CD4-positive, alpha-beta T cell (primary cell): ENCODE measurements around the gene COA7. TPM values are rescaled to one million over a fixed set of nuclear protein-coding genes. Genes with fewer than 3 reads are reported as not detected.

Experiments
- ATAC-seq: fragments of 200-7000 bp; cut with Tn5 transposase; one replicate; pipeline ENCODE4 v1.10.0; 2022; ENCODE audit warnings: mild to moderate bottlenecking; ENCODE audit not compliant: poor library complexity
- CTCF ChIA-PET: fragments of 350-600 bp; sonication (Branson Sonifier 250); formaldehyde crosslinking; loops from one replicate; lab custom pipeline; 2021; ENCODE audit warnings: antibody characterized with exemption, inconsistent platforms; lab: Charles Lee
- POLR2A ChIA-PET: fragments of 350-600 bp; sonication (Branson Sonifier 250); formaldehyde crosslinking; loops from one replicate; lab custom pipeline; 2021; ENCODE audit warnings: antibody characterized with exemption, inconsistent platforms; lab: Charles Lee
- DNase-seq, 14 experiments: peaks; one replicate each; pipeline ENCODE4 v3.0.0-alpha.2; 2013 to 2020; ENCODE audit warnings: mixed read lengths in 2 of 14
- H3K27ac ChIP-seq, 2 donors: one replicate each; pipeline versions ENCODE4 v1.5.1 to v1.7.0; 2013; ENCODE audit warnings: low read length in 2 of 2, low read depth in 1 of 2, mild to moderate bottlenecking in 1 of 2
- H3K27me3 ChIP-seq, 2 experiments: 1 replicate in 1 of 2; 2 replicates in 1 of 2; pipeline versions ENCODE4 v1.6.1 to v1.7.0; 2013; ENCODE audit warnings: low read length in 2 of 2, control low read depth in 1 of 2, mild to moderate bottlenecking in 1 of 2, moderate library complexity in 1 of 2; ENCODE audit not compliant: insufficient read depth in 2 of 2, control insufficient read depth in 1 of 2
- H3K36me3 ChIP-seq: one replicate; pipeline ENCODE4 v1.6.1; 2013; ENCODE audit warnings: low read length, control low read depth; ENCODE audit not compliant: insufficient read depth
- H3K4me1 ChIP-seq: one replicate; pipeline ENCODE4 v1.6.1; 2013; ENCODE audit warnings: low read length, control low read depth; ENCODE audit not compliant: insufficient read depth
- H3K4me3 ChIP-seq: one replicate; pipeline ENCODE4 v1.5.1; 2013; ENCODE audit warnings: mild to moderate bottlenecking, low read length, moderate library complexity
- H3K9me3 ChIP-seq, 2 experiments: 1 replicate in 1 of 2; 2 replicates in 1 of 2; pipeline versions ENCODE4 v1.6.1 to v1.7.0; 2013; ENCODE audit warnings: low read length in 2 of 2, mild to moderate bottlenecking in 2 of 2, control low read depth in 1 of 2, moderate library complexity in 1 of 2; ENCODE audit not compliant: control insufficient read depth in 1 of 2, insufficient read depth in 1 of 2
- H3K27ac Mint-ChIP-seq: one replicate; pipeline ENCODE4 v1.8.0; 2020; ENCODE audit warnings: mixed read lengths
- H3K27me3 Mint-ChIP-seq: one replicate; pipeline ENCODE4 v1.8.0; 2021; ENCODE audit warnings: mixed read lengths
- H3K36me3 Mint-ChIP-seq: one replicate; pipeline ENCODE4 v1.8.0; 2021; ENCODE audit warnings: low read depth, mixed read lengths
- H3K4me1 Mint-ChIP-seq: one replicate; pipeline ENCODE4 v1.8.0; 2021; ENCODE audit warnings: low read depth, mixed read lengths
- H3K4me3 Mint-ChIP-seq: one replicate; pipeline ENCODE4 v1.8.0; 2020; ENCODE audit warnings: mild to moderate bottlenecking, mixed read lengths
- H3K9me3 Mint-ChIP-seq: one replicate; pipeline ENCODE4 v1.8.0; 2020; ENCODE audit warnings: mixed read lengths
- intact Hi-C, 2 experiments: fragments of 100-400 bp; cut with DNase I in 1 of 2; cut with micrococcal nuclease in 1 of 2; formaldehyde crosslinking; loops; one replicate each; pipeline versions ENCODE4 v1.15.1 to v1.9.0; 2023 to 2025; cut with DNase I, micrococcal nuclease
- total RNA-seq, 174 experiments: library from RNA in 2 of 174; stranded (reverse) in 2 of 174; gene quantifications; one replicate each; pipeline ENCODE4 v1.2.3 and lab custom pipeline; 2021 to 2026
- TF ChIP-seq, protein P1 (sequence below): fragments of 200-600 bp; IDR thresholded peaks from one replicate; pipeline ENCODE4 v1.8.0; 2022; ENCODE audit warnings: antibody characterized with exemption, mild to moderate bottlenecking

COA7 gene
- total RNA-seq, 2 experiments from 2014 or later: 0.99 to 1.1 TPM

DNA sequence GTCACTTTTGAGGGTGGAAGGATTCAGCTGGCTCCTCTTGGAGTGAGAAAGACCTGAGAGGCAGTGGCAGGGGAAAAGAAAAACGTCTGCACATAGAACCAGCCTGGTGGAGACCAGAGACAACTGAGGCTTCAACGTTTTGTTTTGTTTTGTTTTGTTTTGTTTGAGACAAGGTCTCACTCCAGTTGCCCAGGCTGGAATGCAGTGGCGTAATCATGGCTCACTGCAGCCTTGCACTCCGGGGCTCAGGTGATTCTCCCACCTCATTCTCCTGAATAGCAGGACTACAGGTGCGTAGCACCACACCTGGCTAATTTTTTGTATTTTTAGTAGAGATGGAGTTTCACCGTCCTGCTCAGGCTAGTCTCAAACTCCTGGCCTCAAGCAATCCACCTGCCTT is 52.9 kb downstream of the COA7 start:
- Histone ChIP-seq H3K36me3 (peaks cover 55% of the 10 kb centered on the region), H3K4me3 (no peak overlapping the region), H3K9me3 (no peaks in the 10 kb centered on the region), H3K27ac (no peak overlapping the region), H3K27me3 (no peaks in the 10 kb centered on the region), H3K4me1 (peaks cover 23% of the 10 kb centered on the region)
- intact Hi-C loops: no loop called here
- peaks cover 42% of the 10 kb centered on the region for H3K4me1 Mint-ChIP-seq
- DNase-seq: no peak
- H3K27ac Mint-ChIP-seq: no peak overlapping the region
- peaks cover 85% of the 10 kb centered on the region for H3K36me3 Mint-ChIP-seq
- no peak overlapping the region for H3K4me3 Mint-ChIP-seq
- no peak for ATAC-seq
- ChIA-PET POLR2A (interaction anchor here (1.3 kb wide), 1 partner anchor 12 kb away, joined by 3 read pairs; the partner anchor contains the start of gene SHISAL2A), CTCF (interaction anchor here (1.1 kb wide), 1 partner anchor 13 kb away, joined by 3 read pairs; no protein-coding TSS in a partner anchor)
- TF ChIP-seq, protein P1, sequence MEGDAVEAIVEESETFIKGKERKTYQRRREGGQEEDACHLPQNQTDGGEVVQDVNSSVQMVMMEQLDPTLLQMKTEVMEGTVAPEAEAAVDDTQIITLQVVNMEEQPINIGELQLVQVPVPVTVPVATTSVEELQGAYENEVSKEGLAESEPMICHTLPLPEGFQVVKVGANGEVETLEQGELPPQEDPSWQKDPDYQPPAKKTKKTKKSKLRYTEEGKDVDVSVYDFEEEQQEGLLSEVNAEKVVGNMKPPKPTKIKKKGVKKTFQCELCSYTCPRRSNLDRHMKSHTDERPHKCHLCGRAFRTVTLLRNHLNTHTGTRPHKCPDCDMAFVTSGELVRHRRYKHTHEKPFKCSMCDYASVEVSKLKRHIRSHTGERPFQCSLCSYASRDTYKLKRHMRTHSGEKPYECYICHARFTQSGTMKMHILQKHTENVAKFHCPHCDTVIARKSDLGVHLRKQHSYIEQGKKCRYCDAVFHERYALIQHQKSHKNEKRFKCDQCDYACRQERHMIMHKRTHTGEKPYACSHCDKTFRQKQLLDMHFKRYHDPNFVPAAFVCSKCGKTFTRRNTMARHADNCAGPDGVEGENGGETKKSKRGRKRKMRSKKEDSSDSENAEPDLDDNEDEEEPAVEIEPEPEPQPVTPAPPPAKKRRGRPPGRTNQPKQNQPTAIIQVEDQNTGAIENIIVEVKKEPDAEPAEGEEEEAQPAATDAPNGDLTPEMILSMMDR: no peak
- no peaks in the 10 kb centered on the region for H3K27me3 Mint-ChIP-seq
- H3K9me3 Mint-ChIP-seq: no peaks in the 10 kb centered on the region

DNA sequence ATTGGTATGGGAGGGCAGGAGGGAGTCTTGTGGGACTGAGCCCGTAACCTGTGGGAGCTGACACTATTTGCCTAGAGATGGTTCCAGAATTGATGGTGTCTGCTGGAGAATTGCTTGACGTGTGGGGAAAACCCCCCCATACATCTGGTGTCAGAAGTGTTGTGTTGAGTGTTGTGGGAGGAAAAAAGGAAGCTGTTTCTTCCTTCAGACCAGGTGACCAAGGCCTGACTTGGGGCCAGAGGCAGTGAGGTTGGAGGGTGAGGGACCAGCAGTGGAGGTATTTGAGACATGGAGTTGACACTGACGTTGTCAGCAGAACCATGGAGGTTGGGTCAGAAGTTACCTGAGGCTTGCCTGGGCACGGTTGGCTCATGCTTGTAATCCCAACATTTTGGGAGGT is 56.8 kb downstream of the COA7 start:
- intact Hi-C loops: no loop called here

DNA sequence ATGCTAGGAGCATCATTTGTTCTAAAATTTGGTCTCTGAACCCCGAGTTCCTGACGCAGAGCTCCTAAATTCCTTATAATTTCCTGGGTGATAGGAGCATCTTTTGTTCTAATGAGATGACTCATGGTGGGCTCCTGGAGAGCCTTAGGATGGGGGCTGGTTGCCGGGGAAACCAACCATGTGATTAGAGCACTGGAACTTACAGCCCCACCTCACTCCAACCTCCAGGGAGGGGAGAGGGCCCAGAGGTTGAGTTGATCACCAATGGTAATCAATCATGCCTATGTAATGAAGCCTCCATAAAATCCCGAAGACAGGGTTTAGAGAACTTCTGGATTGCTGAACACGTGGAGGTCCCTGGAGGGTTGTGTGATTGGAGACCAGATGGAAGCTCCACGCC is 57.5 kb downstream of the COA7 start:
- peaks cover 61% of the 10 kb centered on the region for H3K36me3 Mint-ChIP-seq
- H3K4me1 Mint-ChIP-seq: peaks cover 67% of the 10 kb centered on the region
- Histone ChIP-seq H3K36me3 (peaks cover 28% of the 10 kb centered on the region), H3K9me3 (no peaks in the 10 kb centered on the region), H3K4me3 (no peak overlapping the region), H3K27me3 (no peaks in the 10 kb centered on the region), H3K4me1 (peaks cover 66% of the 10 kb centered on the region), H3K27ac (no peak overlapping the region)
- TF ChIP-seq, protein P1: no peak
- DNase-seq: no peak
- peak overlapping the region; percentile 77 for H3K27ac Mint-ChIP-seq
- H3K9me3 Mint-ChIP-seq: no peaks in the 10 kb centered on the region
- ATAC-seq: no peak
- ChIA-PET CTCF (interaction anchor here (1.1 kb wide), 1 partner anchor 88 kb away, joined by 3 read pairs; the partner anchor contains the start of gene TUT4), POLR2A (interaction anchor here (1.0 to 1.7 kb wide), 2 partner anchors 39 to 88 kb away, joined by 3 to 7 read pairs; partner anchors contain the start of gene TUT4)
- H3K27me3 Mint-ChIP-seq: no peaks in the 10 kb centered on the region
- no peak overlapping the region for H3K4me3 Mint-ChIP-seq
- intact Hi-C loops: no loop called here

More for the DNA sequence above, 56.8 kb downstream of the COA7 start:
- POLR2A ChIA-PET: interaction anchor here (1.7 kb wide), 1 partner anchor 88 kb away, joined by 7 read pairs; the partner anchor contains the start of gene TUT4
- H3K27me3 ChIP-seq: no peaks in the 10 kb centered on the region
- H3K36me3 ChIP-seq: peaks cover 34% of the 10 kb centered on the region
- peaks cover 62% of the 10 kb centered on the region for H3K4me1 ChIP-seq
- Mint-ChIP-seq H3K4me1 (peaks cover 63% of the 10 kb centered on the region), H3K27me3 (no peaks in the 10 kb centered on the region), H3K9me3 (no peaks in the 10 kb centered on the region), H3K27ac (peak overlapping the region; percentile 77), H3K4me3 (no peak overlapping the region), H3K36me3 (peaks cover 67% of the 10 kb centered on the region)
- CTCF ChIA-PET: interaction anchor here (1.1 kb wide), 1 partner anchor 88 kb away, joined by 3 read pairs; the partner anchor contains the start of gene TUT4
- H3K9me3 ChIP-seq: no peaks in the 10 kb centered on the region
- no peak overlapping the region for H3K27ac ChIP-seq
- TF ChIP-seq, protein P1: no peak
- no peak for ATAC-seq
- DNase-seq: peak in 2 of 14 experiments; percentile 40 to 41
- no peak overlapping the region for H3K4me3 ChIP-seq
